Skeletal muscle tissue (tissue), 4 donors: Measurements from ENCODE around the gene SLAMF1. TPM values are rescaled to one million over a fixed set of nuclear protein-coding genes. Genes with fewer than 3 reads are reported as not detected.

Experiments used
- H3K27ac ChIP-seq: one replicate; pipeline ENCODE4 v1.7.0; 2013; ENCODE audit warnings: mild to moderate bottlenecking, low read depth, low read length, inconsistent platforms
- H3K27me3 ChIP-seq, 3 donors: one replicate each; pipeline ENCODE4 v1.7.0; 2013; ENCODE audit warnings: low read length in 3 of 3; ENCODE audit not compliant: control insufficient read depth in 3 of 3, insufficient read depth in 3 of 3
- H3K36me3 ChIP-seq, 3 donors: one replicate each; pipeline ENCODE4 v1.7.0; 2013; ENCODE audit warnings: low read length in 3 of 3; ENCODE audit not compliant: control insufficient read depth in 3 of 3, insufficient read depth in 3 of 3
- H3K4me1 ChIP-seq, 3 donors: one replicate each; pipeline ENCODE4 v1.7.0; 2013; ENCODE audit warnings: low read length in 3 of 3, mild to moderate bottlenecking in 3 of 3; ENCODE audit not compliant: control insufficient read depth in 3 of 3, insufficient read depth in 3 of 3
- H3K4me3 ChIP-seq, 3 donors: one replicate each; pipeline ENCODE4 v1.7.0; 2013; ENCODE audit warnings: low read length in 3 of 3
- H3K9ac ChIP-seq, 3 donors: one replicate each; pipeline ENCODE4 v1.7.0; 2013; ENCODE audit warnings: low read length in 3 of 3, mild to moderate bottlenecking in 3 of 3, moderate library complexity in 2 of 3, low read depth in 1 of 3
- H3K9me3 ChIP-seq, 3 donors: one replicate each; pipeline ENCODE4 v1.7.0; 2013; ENCODE audit warnings: low read length in 3 of 3; ENCODE audit not compliant: control insufficient read depth in 3 of 3
- total RNA-seq: library from RNA; depleted of rRNA; stranded (reverse); fragments of >200 nt; gene quantifications from one replicate; pipeline ENCODE4 v1.2.3, GENCODE V29; 2014
- donor health status: Osteomylitis.

The SLAMF1 gene
- total RNA-seq, 1 donor from 2014 or later = not detected

DNA sequence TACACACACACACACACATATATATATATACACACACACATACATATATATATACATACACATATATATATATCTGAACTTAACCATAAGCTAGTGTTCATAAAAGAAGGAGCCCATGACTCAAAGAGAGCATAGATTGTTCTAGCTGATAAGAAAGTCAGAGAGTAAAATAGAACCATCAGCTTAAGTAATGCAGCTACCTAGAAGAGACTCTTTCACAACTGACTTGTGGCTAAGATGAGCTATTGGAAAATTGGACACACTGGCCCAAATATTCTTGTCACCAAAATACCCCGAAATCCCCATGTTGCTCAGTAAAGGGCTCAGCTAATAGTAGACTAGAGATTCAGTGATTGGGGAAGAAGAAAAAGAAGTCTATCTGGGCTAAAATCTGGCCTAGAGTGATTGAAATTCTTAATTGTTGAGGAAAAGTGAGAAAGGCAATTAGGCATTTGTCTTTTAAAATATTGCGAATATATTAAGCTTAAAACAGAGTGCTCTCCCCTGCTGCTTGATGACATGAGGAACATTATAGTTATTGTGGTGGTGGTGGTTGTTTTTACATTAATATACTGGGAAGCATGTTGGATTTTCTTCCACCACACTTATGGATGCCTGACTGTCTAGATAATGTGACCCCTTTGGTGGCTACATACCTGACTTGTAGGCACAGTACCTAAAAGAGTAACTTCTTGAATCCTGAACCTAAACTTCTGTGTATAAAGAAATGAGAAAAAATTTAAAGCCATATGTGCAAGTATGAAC, 6.3 kb downstream of the SLAMF1 start:
- no peak overlapping the region for H3K4me3 ChIP-seq
- no peaks in the 10 kb centered on the region for H3K27me3 ChIP-seq
- peaks cover 0 to 2% (median 0%) of the 10 kb centered on the region in 3 donors for H3K4me1 ChIP-seq
- H3K27ac ChIP-seq = no peak overlapping the region
- no peaks in the 10 kb centered on the region for H3K9me3 ChIP-seq
- H3K36me3 ChIP-seq = no peaks in the 10 kb centered on the region
- no peak overlapping the region for H3K9ac ChIP-seq

DNA sequence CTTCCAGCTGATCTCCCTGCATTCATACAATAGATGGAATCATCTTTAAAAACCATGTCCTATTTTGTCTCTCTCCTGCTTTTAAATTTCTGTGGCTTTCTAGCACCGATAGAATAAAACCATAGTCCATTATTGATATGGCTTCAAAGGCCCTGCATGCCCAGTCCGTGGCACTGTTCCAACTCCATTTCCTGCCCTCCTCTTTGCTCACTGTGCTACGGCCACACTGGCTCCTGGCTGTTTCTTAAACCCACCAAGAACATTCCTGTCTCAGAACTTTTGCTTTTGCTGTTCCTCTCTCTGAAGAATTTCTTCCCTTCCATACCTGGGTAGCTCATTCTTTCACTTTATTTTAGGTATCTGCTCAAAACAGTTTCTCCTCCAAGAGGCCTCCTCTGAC, 7.2 kb downstream of the SLAMF1 start:
- Histone ChIP-seq H3K27ac (no peak overlapping the region), H3K27me3 (no peaks in the 10 kb centered on the region), H3K9ac (no peak overlapping the region), H3K36me3 (no peaks in the 10 kb centered on the region), H3K9me3 (no peaks in the 10 kb centered on the region), H3K4me1 (peaks cover 0 to 2% (median 0%) of the 10 kb centered on the region in 3 donors), H3K4me3 (no peak overlapping the region)

GRCh38 chr1:160638926-160639325, 7.9 kb downstream of the SLAMF1 start:
- H3K27ac ChIP-seq = no peak overlapping the region
- H3K27me3 ChIP-seq = no peaks in the 10 kb centered on the region
- H3K4me1 ChIP-seq = peaks cover 0 to 2% (median 0%) of the 10 kb centered on the region in 3 donors
- H3K9me3 ChIP-seq = no peaks in the 10 kb centered on the region
- H3K36me3 ChIP-seq = no peaks in the 10 kb centered on the region
- no peak overlapping the region for H3K4me3 ChIP-seq
- no peak overlapping the region for H3K9ac ChIP-seq

GRCh38 chr1:160638540-160638857, 8.3 kb downstream of the SLAMF1 start:
- Histone ChIP-seq H3K9me3 (no peaks in the 10 kb centered on the region), H3K27ac (no peak overlapping the region)

GRCh38 chr1:160637821-160638539, 8.9 kb downstream of the SLAMF1 start:
- H3K36me3 ChIP-seq = no peaks in the 10 kb centered on the region
- H3K9ac ChIP-seq = no peak overlapping the region
- peaks cover 0 to 2% (median 0%) of the 10 kb centered on the region in 3 donors for H3K4me1 ChIP-seq
- H3K27ac ChIP-seq = no peak overlapping the region
- H3K4me3 ChIP-seq = no peak overlapping the region
- no peaks in the 10 kb centered on the region for H3K9me3 ChIP-seq
- no peaks in the 10 kb centered on the region for H3K27me3 ChIP-seq

More at GRCh38 chr1:160638540-160638857, 8.3 kb downstream of the SLAMF1 start:
- H3K9ac ChIP-seq = no peak overlapping the region
- H3K4me1 ChIP-seq = peaks cover 0 to 2% (median 0%) of the 10 kb centered on the region in 3 donors
- no peaks in the 10 kb centered on the region for H3K27me3 ChIP-seq
- H3K4me3 ChIP-seq = no peak overlapping the region
- no peaks in the 10 kb centered on the region for H3K36me3 ChIP-seq

- Histone ChIP-seq H3K36me3 (no peaks in the 10 kb centered on the region), H3K9ac (no peak overlapping the region), H3K4me1 (peaks cover 0 to 2% (median 0%) of the 10 kb centered on the region in 3 donors), H3K9me3 (no peaks in the 10 kb centered on the region), H3K4me3 (no peak overlapping the region), H3K27ac (no peak overlapping the region), H3K27me3 (no peaks in the 10 kb centered on the region)
Measured at GRCh38 chr1:160637065-160637464, 9.8 kb downstream of the SLAMF1 start.

- Histone ChIP-seq H3K27me3 (no peaks in the 10 kb centered on the region), H3K36me3 (no peaks in the 10 kb centered on the region), H3K9ac (no peak overlapping the region), H3K9me3 (no peaks in the 10 kb centered on the region), H3K4me3 (no peak overlapping the region), H3K4me1 (peaks cover 0 to 2% (median 0%) of the 10 kb centered on the region in 3 donors), H3K27ac (no peak overlapping the region)
Measured at GRCh38 chr1:160636547-160636946, 10.3 kb downstream of the SLAMF1 start.

DNA sequence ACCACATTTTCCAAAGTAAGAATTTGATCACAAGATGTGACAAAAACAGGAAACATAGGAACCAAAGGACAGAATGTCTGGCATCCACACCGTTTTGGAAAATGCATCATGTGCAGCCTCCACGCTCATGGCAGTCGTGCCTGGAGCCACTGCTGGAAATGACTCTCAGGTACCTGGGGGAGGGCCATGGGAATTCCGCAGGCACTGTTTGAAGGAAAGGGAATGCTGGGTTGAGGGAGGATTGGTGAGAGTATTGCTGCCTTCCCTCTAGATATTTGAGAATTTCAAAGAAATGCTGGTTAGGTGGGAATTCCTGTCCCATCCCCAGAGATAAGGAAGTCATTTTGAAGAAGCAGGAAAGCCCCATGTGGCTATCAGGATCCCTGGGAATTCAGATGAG, 10.8 kb downstream of the SLAMF1 start:
- no peaks in the 10 kb centered on the region for H3K36me3 ChIP-seq
- no peaks in the 10 kb centered on the region for H3K27me3 ChIP-seq
- no peaks in the 10 kb centered on the region for H3K9me3 ChIP-seq
- no peak overlapping the region for H3K9ac ChIP-seq
- H3K4me1 ChIP-seq = peaks cover 0 to 2% (median 0%) of the 10 kb centered on the region in 3 donors
- H3K27ac ChIP-seq = no peak overlapping the region
- H3K4me3 ChIP-seq = no peak overlapping the region

DNA sequence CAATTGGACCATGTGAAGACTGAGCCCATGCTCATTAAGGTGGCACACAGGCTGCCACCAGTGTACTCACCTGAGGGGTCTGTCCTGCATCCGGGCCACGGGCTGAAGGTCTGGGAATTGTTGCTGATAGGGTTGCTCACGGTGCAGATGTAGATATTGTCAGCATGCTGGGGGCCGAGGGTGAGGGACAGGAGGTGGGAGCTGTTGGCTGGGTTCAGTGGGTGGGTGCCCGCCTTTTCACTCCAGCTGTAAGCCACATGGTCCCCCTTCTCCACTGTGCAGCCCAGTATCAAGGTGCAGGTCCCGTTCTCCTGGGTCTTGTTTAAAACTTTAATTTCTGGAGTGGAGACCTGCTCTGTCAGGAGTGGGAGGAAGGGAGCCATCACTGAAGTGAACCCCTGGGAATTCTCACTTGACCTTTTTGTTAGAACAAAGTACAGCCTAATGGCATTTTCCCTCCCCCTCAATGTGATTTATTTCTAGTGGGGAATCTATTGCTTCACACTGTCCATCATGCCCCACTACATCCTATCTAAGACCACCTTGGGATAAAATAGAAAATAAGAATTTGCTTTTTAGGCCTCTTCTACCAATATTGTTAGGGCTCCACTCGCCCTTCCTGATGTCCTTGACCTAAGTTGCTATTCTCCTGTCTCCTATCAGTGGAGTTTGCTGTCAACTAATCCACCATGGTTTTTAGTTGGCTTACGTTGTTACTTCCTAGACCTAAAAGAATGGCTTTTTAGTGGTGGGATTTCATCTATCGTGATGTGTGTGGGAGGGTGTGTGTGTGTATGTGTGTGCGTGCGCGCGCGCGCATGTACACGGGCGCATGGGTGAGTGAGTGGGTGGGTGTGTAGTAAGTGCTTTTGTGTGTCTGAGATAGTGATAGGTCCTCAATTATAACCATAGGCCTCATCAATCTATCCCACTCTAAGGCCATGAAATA, 12.0 kb downstream of the SLAMF1 start:
- Histone ChIP-seq H3K36me3 (no peaks in the 10 kb centered on the region), H3K9ac (no peak overlapping the region), H3K4me1 (peaks cover 0 to 2% (median 0%) of the 10 kb centered on the region in 3 donors), H3K9me3 (no peaks in the 10 kb centered on the region), H3K27ac (no peak overlapping the region), H3K27me3 (no peaks in the 10 kb centered on the region), H3K4me3 (no peak overlapping the region)
